HEK293 (cell line): ENCODE measurements around the gene EPHA6.

Experiments
- CTCF ChIA-PET: fragments of 350-600 bp; formaldehyde crosslinking; extraction: SDS; loops from one replicate; lab custom pipeline; 2021; ENCODE audit warnings: antibody characterized with exemption; lab: Yijun Ruan, JAX
- POLR2A ChIA-PET: fragments of 300-600 bp; formaldehyde crosslinking; extraction: SDS; loops from one replicate; lab custom pipeline; 2020; ENCODE audit warnings: antibody characterized with exemption, inconsistent platforms; lab: Yijun Ruan, JAX
- H3K27ac ChIP-seq: fragments of 200-500 bp; sonication (Bioruptor generic); 2 replicates; pipeline ENCODE4 v1.5.1; 2014; ENCODE audit warnings: low read depth, low read length, control low read depth, inconsistent platforms; ENCODE audit errors: extremely low read depth
- H3K36me3 ChIP-seq, 2 experiments: fragments of 200-500 bp in 1 of 2; sonication (Bioruptor generic) in 1 of 2; 1 replicate in 1 of 2; 2 replicates in 1 of 2; pipeline ENCODE4 v1.5.1; 2014 to 2017; ENCODE audit warnings: inconsistent platforms in 2 of 2, low read length in 2 of 2; ENCODE audit not compliant: control insufficient read depth in 2 of 2, insufficient read depth in 1 of 2
- H3K4me1 ChIP-seq: fragments of 200-500 bp; sonication (Bioruptor generic); 2 replicates; pipeline ENCODE4 v1.5.1; 2014; ENCODE audit warnings: mild to moderate bottlenecking, low read length, inconsistent platforms; ENCODE audit not compliant: control insufficient read depth, insufficient read depth
- H3K4me3 ChIP-seq: 2 replicates; pipeline ENCODE4 v1.5.1; 2011; ENCODE audit warnings: low read depth, mild to moderate bottlenecking, control low read depth, low read length, moderate library complexity
- H3K9me3 ChIP-seq: fragments of 200-500 bp; sonication (Bioruptor generic); 2 replicates; pipeline ENCODE4 v1.5.1; 2014; ENCODE audit warnings: low read depth, low read length, inconsistent platforms; ENCODE audit not compliant: control insufficient read depth, insufficient read depth
- EGR2 ChIP-seq: fragments of 450-650 bp; formaldehyde crosslinking; IDR thresholded peaks from 2 replicates; pipeline ENCODE4 v1.5.1; 2016; ENCODE audit warnings: low read depth, missing biosample characterization, missing genetic modification characterization
- FEZF1 ChIP-seq: fragments of 450-650 bp; formaldehyde crosslinking; IDR thresholded peaks from 2 replicates; pipeline ENCODE4 v1.5.1; 2016; ENCODE audit warnings: missing biosample characterization, missing genetic modification characterization
- KLF10 ChIP-seq: fragments of 450-650 bp; IDR thresholded peaks from 2 replicates; pipeline ENCODE4 v1.5.1; 2018; ENCODE audit warnings: missing biosample characterization, mild to moderate bottlenecking, missing genetic modification characterization
- WT1 ChIP-seq: fragments of 450-650 bp; formaldehyde crosslinking; IDR thresholded peaks from 2 replicates; pipeline ENCODE4 v1.5.1; 2016; ENCODE audit warnings: missing biosample characterization, missing genetic modification characterization
- YY2 ChIP-seq: fragments of 450-650 bp; formaldehyde crosslinking; IDR thresholded peaks from 2 replicates; pipeline ENCODE4 v1.5.1; 2016; ENCODE audit warnings: missing biosample characterization, missing genetic modification characterization
- ZBTB21 ChIP-seq: fragments of 450-650 bp; formaldehyde crosslinking; IDR thresholded peaks from 2 replicates; pipeline ENCODE4 v1.5.1; 2017; ENCODE audit warnings: missing biosample characterization, missing genetic modification characterization
- ZBTB48 ChIP-seq: fragments of 450-650 bp; formaldehyde crosslinking; IDR thresholded peaks from 2 replicates; pipeline ENCODE4 v1.5.1; 2016; ENCODE audit warnings: missing biosample characterization, missing genetic modification characterization
- ZNF112 ChIP-seq: fragments of 450-650 bp; formaldehyde crosslinking; IDR thresholded peaks from 2 replicates; pipeline ENCODE4 v1.5.0; 2017; ENCODE audit warnings: missing biosample characterization, missing genetic modification characterization
- ZNF138 ChIP-seq: fragments of 450-650 bp; formaldehyde crosslinking; IDR thresholded peaks from 2 replicates; pipeline ENCODE4 v1.5.1; 2016; ENCODE audit warnings: missing biosample characterization, missing genetic modification characterization, borderline replicate concordance
- ZNF140 ChIP-seq: fragments of 450-650 bp; formaldehyde crosslinking; IDR thresholded peaks from 2 replicates; pipeline ENCODE4 v1.5.1; 2016; ENCODE audit warnings: missing biosample characterization, missing genetic modification characterization
- ZNF146 ChIP-seq: fragments of 450-650 bp; formaldehyde crosslinking; IDR thresholded peaks from 2 replicates; pipeline ENCODE4 v1.5.1; 2016; ENCODE audit warnings: missing biosample characterization, missing genetic modification characterization
- ZNF248 ChIP-seq: fragments of 450-650 bp; formaldehyde crosslinking; IDR thresholded peaks from 2 replicates; pipeline ENCODE4 v1.5.1; 2017; ENCODE audit warnings: missing biosample characterization, missing genetic modification characterization
- ZNF302 ChIP-seq: fragments of 450-650 bp; formaldehyde crosslinking; IDR thresholded peaks from 2 replicates; pipeline ENCODE4 v1.5.1; 2016; ENCODE audit warnings: missing biosample characterization, missing genetic modification characterization, low read depth
- ZNF341 ChIP-seq: fragments of 450-650 bp; formaldehyde crosslinking; IDR thresholded peaks from 2 replicates; pipeline ENCODE4; 2016; ENCODE audit warnings: low read depth, missing biosample characterization, missing genetic modification characterization
- ZNF354C ChIP-seq: fragments of 450-650 bp; formaldehyde crosslinking; IDR thresholded peaks from 2 replicates; pipeline ENCODE4 v1.5.1; 2016; ENCODE audit warnings: missing biosample characterization, missing genetic modification characterization, low read depth, borderline replicate concordance
- ZNF404 ChIP-seq: fragments of 450-650 bp; formaldehyde crosslinking; IDR thresholded peaks from 2 replicates; pipeline ENCODE4 v1.5.1; 2017; ENCODE audit warnings: missing biosample characterization, missing genetic modification characterization
- ZNF48 ChIP-seq: fragments of 450-650 bp; formaldehyde crosslinking; IDR thresholded peaks from 2 replicates; pipeline ENCODE4 v1.5.1; 2016; ENCODE audit warnings: missing biosample characterization, missing genetic modification characterization
- ZNF501 ChIP-seq: fragments of 450-650 bp; formaldehyde crosslinking; IDR thresholded peaks from 2 replicates; pipeline ENCODE4 v1.5.1; 2016; ENCODE audit warnings: missing biosample characterization, missing genetic modification characterization
- ZNF571 ChIP-seq: fragments of 450-650 bp; formaldehyde crosslinking; IDR thresholded peaks from 2 replicates; pipeline ENCODE4 v1.5.0; 2017; ENCODE audit warnings: missing biosample characterization, missing genetic modification characterization
- ZNF623 ChIP-seq: fragments of 450-650 bp; formaldehyde crosslinking; IDR thresholded peaks from 2 replicates; pipeline ENCODE4 v1.5.1; 2016; ENCODE audit warnings: missing biosample characterization, missing genetic modification characterization
- ZNF629 ChIP-seq: fragments of 450-650 bp; formaldehyde crosslinking; IDR thresholded peaks from 2 replicates; pipeline ENCODE4 v1.5.1; 2017; ENCODE audit warnings: missing biosample characterization, missing genetic modification characterization
- ZNF658 ChIP-seq: fragments of 450-650 bp; formaldehyde crosslinking; IDR thresholded peaks from 2 replicates; pipeline ENCODE4; 2016; ENCODE audit warnings: missing biosample characterization, missing genetic modification characterization
- ZNF664 ChIP-seq: fragments of 450-650 bp; formaldehyde crosslinking; IDR thresholded peaks from 2 replicates; pipeline ENCODE4 v1.5.1; 2016; ENCODE audit warnings: missing biosample characterization, missing genetic modification characterization
- ZNF701 ChIP-seq: fragments of 450-650 bp; formaldehyde crosslinking; IDR thresholded peaks from 2 replicates; pipeline ENCODE4 v1.5.1; 2016; ENCODE audit warnings: missing biosample characterization, missing genetic modification characterization
- ZNF76 ChIP-seq: fragments of 450-650 bp; formaldehyde crosslinking; IDR thresholded peaks from 2 replicates; pipeline ENCODE4; 2016; ENCODE audit warnings: low read depth, missing biosample characterization, missing genetic modification characterization, borderline replicate concordance
- ZNF768 ChIP-seq: fragments of 450-650 bp; formaldehyde crosslinking; IDR thresholded peaks from 2 replicates; pipeline ENCODE4 v1.5.1; 2018; ENCODE audit warnings: missing biosample characterization, mild to moderate bottlenecking, missing genetic modification characterization
- ZNF830 ChIP-seq: fragments of 450-650 bp; IDR thresholded peaks from 2 replicates; pipeline ENCODE4 v1.5.0; 2018; ENCODE audit warnings: missing biosample characterization, missing genetic modification characterization, low read depth, mild to moderate bottlenecking, moderate library complexity
- ZNF837 ChIP-seq: fragments of 450-650 bp; formaldehyde crosslinking; IDR thresholded peaks from 2 replicates; pipeline ENCODE4 v1.5.1; 2016; ENCODE audit warnings: missing biosample characterization, missing genetic modification characterization
- ZSCAN30 ChIP-seq: fragments of 450-650 bp; IDR thresholded peaks from 2 replicates; pipeline ENCODE4 v1.5.1; 2018; ENCODE audit warnings: missing biosample characterization, mild to moderate bottlenecking, missing genetic modification characterization, moderate library complexity
- TF ChIP-seq, protein P1 (sequence below): fragments of 450-650 bp; formaldehyde crosslinking; IDR thresholded peaks from 2 replicates; pipeline ENCODE4 v1.5.1; 2016; ENCODE audit warnings: missing biosample characterization, missing genetic modification characterization
- TF ChIP-seq, protein P2 (sequence below): fragments of 450-650 bp; formaldehyde crosslinking; IDR thresholded peaks from 2 replicates; pipeline ENCODE4 v1.5.1; 2016; ENCODE audit warnings: missing biosample characterization, missing genetic modification characterization
- TF ChIP-seq, protein P3 (sequence below): fragments of 450-650 bp; formaldehyde crosslinking; IDR thresholded peaks from 2 replicates; pipeline ENCODE4 v1.5.1; 2016; ENCODE audit warnings: missing biosample characterization, missing genetic modification characterization, low read depth

Gene EPHA6

DNA sequence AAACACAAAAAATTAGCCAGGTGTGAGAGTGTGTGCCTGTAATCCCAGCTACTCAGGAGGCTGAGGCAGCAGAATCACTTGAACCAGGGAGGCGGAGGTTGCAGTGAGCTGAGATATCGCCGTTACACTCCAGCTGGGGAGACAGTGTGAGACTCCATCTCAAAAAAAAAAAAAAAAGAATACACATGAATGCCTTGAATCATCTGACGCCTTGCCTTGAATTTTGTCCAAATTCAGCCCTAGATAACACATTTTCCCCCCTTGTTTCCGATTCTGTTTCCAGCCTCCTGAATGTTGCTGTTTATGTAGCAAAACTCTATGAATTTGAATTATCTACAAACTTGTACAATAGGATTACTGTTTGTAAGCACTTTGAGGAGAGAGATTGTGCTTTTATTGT is 851.5 kb downstream of the EPHA6 start (continued):
- no peak for TF ChIP-seq ZSCAN30 (tag by site-specific recombination)
- TF ChIP-seq, all 188 proteins: peak for 0

DNA sequence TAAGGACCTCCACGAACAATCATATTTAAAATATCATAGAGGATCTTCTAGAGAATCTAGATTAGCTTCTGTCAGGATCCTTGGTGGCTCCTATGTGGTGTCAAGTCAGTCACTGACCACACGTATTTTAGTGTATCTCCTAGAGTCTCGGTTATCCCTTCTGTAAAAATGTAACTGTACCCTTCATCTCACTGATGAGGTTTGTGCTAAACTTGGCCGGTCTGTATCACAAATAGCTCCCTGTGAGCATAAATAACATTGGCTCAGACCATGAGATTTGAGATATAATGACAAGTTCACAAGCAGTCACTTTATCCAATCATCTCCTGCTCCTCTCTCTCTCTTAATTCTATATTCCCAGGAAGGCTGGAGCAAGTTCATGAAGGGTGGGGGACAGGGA is 856.6 kb downstream of the EPHA6 start:
- no peak overlapping the region for H3K27ac ChIP-seq
- H3K9me3 ChIP-seq = no peaks in the 10 kb centered on the region
- ChIA-PET CTCF (no interaction called here), POLR2A (no interaction called here)
- no peaks in the 10 kb centered on the region for H3K36me3 ChIP-seq
- H3K4me3 ChIP-seq = no peak overlapping the region
- no peaks in the 10 kb centered on the region for H3K4me1 ChIP-seq
- TF ChIP-seq, protein P1, sequence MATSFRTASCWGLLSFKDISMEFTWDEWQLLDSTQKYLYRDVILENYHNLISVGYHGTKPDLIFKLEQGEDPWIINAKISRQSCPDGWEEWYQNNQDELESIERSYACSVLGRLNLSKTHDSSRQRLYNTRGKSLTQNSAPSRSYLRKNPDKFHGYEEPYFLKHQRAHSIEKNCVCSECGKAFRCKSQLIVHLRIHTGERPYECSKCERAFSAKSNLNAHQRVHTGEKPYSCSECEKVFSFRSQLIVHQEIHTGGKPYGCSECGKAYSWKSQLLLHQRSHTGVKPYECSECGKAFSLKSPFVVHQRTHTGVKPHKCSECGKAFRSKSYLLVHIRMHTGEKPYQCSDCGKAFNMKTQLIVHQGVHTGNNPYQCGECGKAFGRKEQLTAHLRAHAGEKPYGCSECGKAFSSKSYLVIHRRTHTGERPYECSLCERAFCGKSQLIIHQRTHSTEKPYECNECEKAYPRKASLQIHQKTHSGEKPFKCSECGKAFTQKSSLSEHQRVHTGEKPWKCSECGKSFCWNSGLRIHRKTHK (tag by site-specific recombination) = no peak
- TF ChIP-seq ZNF501 (tag by site-specific recombination) (no peak), ZNF140 (tag by site-specific recombination) (no peak), ZNF48 (no peak), ZNF571 (tag by site-specific recombination) (no peak), ZNF701 (no peak), ZNF302 (tag by site-specific recombination) (no peak), ZNF138 (tag by site-specific recombination) (no peak), ZBTB48 (tag by site-specific recombination) (no peak), ZNF146 (no peak), ZSCAN30 (tag by site-specific recombination) (no peak), ZNF248 (tag by site-specific recombination) (no peak), ZNF768 (tag by site-specific recombination) (no peak), ZNF837 (tag by site-specific recombination) (no peak), YY2 (tag by site-specific recombination) (no peak), ZNF830 (tag by site-specific recombination) (no peak)
- TF ChIP-seq, protein P2, sequence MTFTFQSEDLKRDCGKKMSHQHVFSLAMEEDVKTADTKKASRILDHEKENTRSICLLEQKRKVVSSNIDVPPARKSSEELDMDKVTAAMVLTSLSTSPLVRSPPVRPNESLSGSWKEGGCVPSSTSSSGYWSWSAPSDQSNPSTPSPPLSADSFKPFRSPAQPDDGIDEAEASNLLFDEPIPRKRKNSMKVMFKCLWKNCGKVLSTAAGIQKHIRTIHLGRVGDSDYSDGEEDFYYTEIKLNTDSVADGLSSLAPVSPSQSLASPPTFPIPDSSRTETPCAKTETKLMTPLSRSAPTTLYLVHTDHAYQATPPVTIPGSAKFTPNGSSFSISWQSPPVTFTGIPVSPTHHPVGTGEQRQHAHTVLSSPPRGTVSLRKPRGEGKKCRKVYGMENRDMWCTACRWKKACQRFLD = no peak

DNA sequence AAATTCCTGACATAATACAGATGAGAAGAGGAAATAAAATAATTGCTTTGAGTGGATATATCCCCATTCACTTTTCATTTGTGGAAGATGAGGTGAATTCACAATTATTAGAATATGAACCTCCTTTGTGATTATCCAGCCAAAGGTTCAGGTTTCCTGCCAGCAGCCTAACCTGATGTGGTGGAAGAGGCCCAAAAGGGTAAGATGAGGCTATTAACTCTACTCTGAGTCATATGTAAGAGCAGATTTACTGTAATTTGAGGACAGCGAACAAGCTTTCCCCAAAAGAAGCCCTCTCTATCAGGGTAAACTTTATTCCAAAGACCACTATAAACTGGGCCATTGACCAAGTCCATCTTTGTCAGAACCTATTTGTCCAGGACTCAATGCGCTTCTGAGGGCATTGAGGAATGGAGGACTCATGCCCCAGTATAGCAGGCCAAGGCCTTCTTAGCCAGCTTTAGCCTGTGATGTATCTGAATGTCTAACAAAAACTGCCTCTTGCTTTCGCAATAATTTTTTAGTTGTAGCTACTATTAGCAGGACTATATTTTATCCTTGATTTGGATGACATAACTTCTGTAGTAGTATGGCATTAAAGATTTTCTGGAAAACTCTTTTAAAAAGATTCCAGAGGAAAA is 859.1 kb downstream of the EPHA6 start:
- no peaks in the 10 kb centered on the region for H3K9me3 ChIP-seq
- ChIA-PET POLR2A (no interaction called here), CTCF (interaction anchor here (1.0 kb wide), 1 partner anchor 15 kb away, joined by 4 read pairs; no protein-coding TSS in a partner anchor)
- H3K4me1 ChIP-seq = no peaks in the 10 kb centered on the region
- H3K4me3 ChIP-seq = no peak overlapping the region
- no peaks in the 10 kb centered on the region for H3K36me3 ChIP-seq
- TF ChIP-seq ZBTB21 (tag by site-specific recombination) = no peak
- TF ChIP-seq KLF10 (tag by site-specific recombination) = no peak
- TF ChIP-seq ZNF341 (tag by site-specific recombination) = no peak
- TF ChIP-seq ZNF501 (tag by site-specific recombination) = no peak
- TF ChIP-seq EGR2 (tag by site-specific recombination) = no peak
- no peak for TF ChIP-seq ZNF629
- no peak for TF ChIP-seq ZNF404 (tag by site-specific recombination)
- TF ChIP-seq ZNF664 (tag by site-specific recombination) = no peak
- no peak for TF ChIP-seq ZNF571 (tag by site-specific recombination)
- no peak for TF ChIP-seq ZNF76
- TF ChIP-seq, protein P3, sequence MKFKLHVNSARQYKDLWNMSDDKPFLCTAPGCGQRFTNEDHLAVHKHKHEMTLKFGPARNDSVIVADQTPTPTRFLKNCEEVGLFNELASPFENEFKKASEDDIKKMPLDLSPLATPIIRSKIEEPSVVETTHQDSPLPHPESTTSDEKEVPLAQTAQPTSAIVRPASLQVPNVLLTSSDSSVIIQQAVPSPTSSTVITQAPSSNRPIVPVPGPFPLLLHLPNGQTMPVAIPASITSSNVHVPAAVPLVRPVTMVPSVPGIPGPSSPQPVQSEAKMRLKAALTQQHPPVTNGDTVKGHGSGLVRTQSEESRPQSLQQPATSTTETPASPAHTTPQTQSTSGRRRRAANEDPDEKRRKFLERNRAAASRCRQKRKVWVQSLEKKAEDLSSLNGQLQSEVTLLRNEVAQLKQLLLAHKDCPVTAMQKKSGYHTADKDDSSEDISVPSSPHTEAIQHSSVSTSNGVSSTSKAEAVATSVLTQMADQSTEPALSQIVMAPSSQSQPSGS (tag by site-specific recombination) = no peak
- TF ChIP-seq ZNF112 (tag by site-specific recombination) = no peak
- no peak for TF ChIP-seq WT1 (tag by site-specific recombination)
- no peak for TF ChIP-seq ZNF623 (tag by site-specific recombination)
- TF ChIP-seq FEZF1 = no peak
- TF ChIP-seq ZNF658 (tag by site-specific recombination) = no peak
- TF ChIP-seq ZNF354C (tag by site-specific recombination) = no peak
- no peak overlapping the region for H3K27ac ChIP-seq
